IMR-90 (cell line): Measurements from ENCODE around the gene MAML3.

ENCODE experiments used
- BHLHE40 ChIP-seq: fragments of 150-350 bp; IDR thresholded peaks from 2 replicates; pipeline ENCODE4 v1.6.1; 2016; ENCODE audit warnings: mild to moderate bottlenecking, low read depth, low read length
- CEBPB ChIP-seq: IDR thresholded peaks from 2 replicates; pipeline ENCODE4 v1.6.1; 2012; ENCODE audit warnings: low read depth, low read length, improper control_type of control experiment
- CTCF ChIP-seq: conservative IDR thresholded peaks from 2 replicates; pipeline ENCODE4 v1.5.1; 2012; ENCODE audit warnings: mild to moderate bottlenecking, low read depth, low read length, improper control_type of control experiment
- FOS ChIP-seq: fragments of 150-350 bp; IDR thresholded peaks from 2 replicates; pipeline ENCODE4 v1.6.1; 2016; ENCODE audit warnings: low read depth, low read length
- MAFK ChIP-seq: IDR thresholded peaks from 2 replicates; pipeline ENCODE4 v1.6.1; 2012; ENCODE audit warnings: low read depth, low read length, improper control_type of control experiment
- MAZ ChIP-seq: IDR thresholded peaks from 2 replicates; pipeline ENCODE4 v1.6.1; 2012; ENCODE audit warnings: low read depth, mild to moderate bottlenecking, low read length, improper control_type of control experiment, moderate library complexity, borderline replicate concordance
- MXI1 ChIP-seq: IDR thresholded peaks from 2 replicates; pipeline ENCODE4 v1.6.1; 2012; ENCODE audit warnings: low read depth, mild to moderate bottlenecking, low read length, moderate library complexity, borderline replicate concordance
- POLR2A ChIP-seq: IDR thresholded peaks from 2 replicates; pipeline ENCODE4 v1.6.1; 2012; ENCODE audit warnings: mild to moderate bottlenecking, low read depth, low read length
- RAD21 ChIP-seq: IDR thresholded peaks from 2 replicates; pipeline ENCODE4 v1.6.1; 2012; ENCODE audit warnings: low read length, improper control_type of control experiment
- RCOR1 ChIP-seq: IDR thresholded peaks from 2 replicates; pipeline ENCODE4 v1.6.1; 2012; ENCODE audit warnings: mild to moderate bottlenecking, low read length, improper control_type of control experiment; ENCODE audit not compliant: insufficient replicate concordance
- RFX5 ChIP-seq: IDR thresholded peaks from 2 replicates; pipeline ENCODE4 v1.8.0; 2012; ENCODE audit warnings: low read depth, mild to moderate bottlenecking, low read length, moderate library complexity
- USF2 ChIP-seq: fragments of 150-350 bp; IDR thresholded peaks from 2 replicates; pipeline ENCODE4 v1.6.1; 2017; ENCODE audit warnings: mild to moderate bottlenecking, antibody characterized with exemption, low read length, low read depth

- TF ChIP-seq CTCF (no peak), FOS (no peak), RAD21 (no peak), BHLHE40 (no peak), POLR2A (no peak), RCOR1 (no peak), USF2 (no peak), CEBPB (no peak), MXI1 (no peak), RFX5 (no peak), MAZ (no peak), MAFK (no peak)
These were observed 255.7 kb downstream of the MAML3 start for GRCh38 chr4:139898293-139898692.
